GM19099 (cell line): ENCODE measurements around the gene SEC23IP.
A peak's percentile ranks its signal among the peaks of the same experiment; 100 is the strongest.

Source experiments
- POLR2A ChIP-seq: IDR thresholded peaks from 3 replicates; pipeline ENCODE4 v1.6.1; 2011; ENCODE audit warnings: low read depth; ENCODE audit not compliant: insufficient read length; ENCODE audit errors: extremely low read depth

Gene SEC23IP

GRCh38 chr10:119871881-119872609 lies 20.5 kb upstream of the SEC23IP start:
- TF ChIP-seq POLR2A, result no peak

- no peak for TF ChIP-seq POLR2A
These were observed 20.0 kb upstream of the SEC23IP start, which contains the start of gene MCMBP for GRCh38 chr10:119872610-119872859. TSS of gene MCMBP (minus strand) at chr10:119872843. CDS start at chr10:119872584, 259 bp downstream.

- peak; percentile 72 for TF ChIP-seq POLR2A
These were observed 19.5 kb upstream of the SEC23IP start for GRCh38 chr10:119872860-119873681.

- TF ChIP-seq POLR2A, result no peak
These were observed 14.0 kb upstream of the SEC23IP start for GRCh38 chr10:119878524-119878923.

- TF ChIP-seq POLR2A, result no peak
These were observed 544 bp downstream of the SEC23IP start for GRCh38 chr10:119893074-119893473.

GRCh38 chr10:119893845-119894427 lies 1.4 kb downstream of the SEC23IP start:
- TF ChIP-seq POLR2A, result no peak

GRCh38 chr10:119896061-119896655 lies 3.6 kb downstream of the SEC23IP start:
- TF ChIP-seq POLR2A, result no peak

- TF ChIP-seq POLR2A, result no peak
These were observed 4.6 kb downstream of the SEC23IP start for GRCh38 chr10:119896937-119897770.

GRCh38 chr10:119898577-119898976 lies 6.0 kb downstream of the SEC23IP start:
- TF ChIP-seq POLR2A, result no peak

- no peak for TF ChIP-seq POLR2A
These were observed 11.6 kb downstream of the SEC23IP start for GRCh38 chr10:119903946-119904666.

- TF ChIP-seq POLR2A, result no peak
These were observed 15.6 kb downstream of the SEC23IP start for GRCh38 chr10:119908166-119908565.

GRCh38 chr10:119910689-119911088 lies 18.2 kb downstream of the SEC23IP start:
- TF ChIP-seq POLR2A, result no peak

GRCh38 chr10:119917777-119918176 lies 25.2 kb downstream of the SEC23IP start:
- no peak for TF ChIP-seq POLR2A

- no peak for TF ChIP-seq POLR2A
These were observed 26.7 kb downstream of the SEC23IP start for GRCh38 chr10:119919271-119919670.
